ENCODE results near the gene SSNA1.

DNA sequence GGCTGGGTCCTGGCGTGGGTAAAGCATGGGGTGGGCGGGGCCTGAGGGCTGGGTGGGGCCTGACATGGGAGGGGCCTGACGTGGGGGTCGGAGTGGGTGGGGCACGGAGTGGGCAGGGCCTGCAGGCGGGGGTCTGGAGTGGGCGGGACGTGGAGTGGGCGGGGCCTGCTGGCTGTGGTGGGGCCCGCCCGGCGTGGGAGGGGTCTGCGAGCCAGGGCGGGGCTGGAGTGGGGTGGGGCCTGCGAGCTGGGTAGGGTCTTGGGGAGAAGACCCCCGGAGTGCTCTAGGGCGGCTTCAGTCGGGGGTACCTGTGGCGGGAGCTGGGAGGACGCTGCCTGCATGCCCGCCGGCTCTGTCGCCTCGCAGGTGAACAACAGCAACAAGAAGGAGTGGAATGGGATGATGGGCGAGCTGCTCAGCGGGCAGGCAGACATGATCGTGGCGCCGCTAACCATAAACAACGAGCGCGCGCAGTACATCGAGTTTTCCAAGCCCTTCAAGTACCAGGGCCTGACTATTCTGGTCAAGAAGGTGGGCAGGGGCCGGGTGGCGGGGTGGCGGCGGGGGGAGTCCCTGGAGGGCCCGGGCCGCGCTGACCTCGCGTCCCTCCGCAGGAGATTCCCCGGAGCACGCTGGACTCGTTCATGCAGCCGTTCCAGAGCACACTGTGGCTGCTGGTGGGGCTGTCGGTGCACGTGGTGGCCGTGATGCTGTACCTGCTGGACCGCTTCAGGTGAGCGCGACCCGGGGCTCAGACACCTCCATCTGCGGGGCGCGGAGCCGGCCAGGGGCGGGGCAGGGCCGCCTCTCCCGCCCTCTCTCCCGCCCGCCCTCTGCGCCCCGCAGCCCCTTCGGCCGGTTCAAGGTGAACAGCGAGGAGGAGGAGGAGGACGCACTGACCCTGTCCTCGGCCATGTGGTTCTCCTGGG lies 26.7 kb upstream of the SSNA1 start:
- no peak for TF ChIP-seq POLR2A (IDR thresholded peaks at IDR 0.05)
- TF ChIP-seq, protein P1, sequence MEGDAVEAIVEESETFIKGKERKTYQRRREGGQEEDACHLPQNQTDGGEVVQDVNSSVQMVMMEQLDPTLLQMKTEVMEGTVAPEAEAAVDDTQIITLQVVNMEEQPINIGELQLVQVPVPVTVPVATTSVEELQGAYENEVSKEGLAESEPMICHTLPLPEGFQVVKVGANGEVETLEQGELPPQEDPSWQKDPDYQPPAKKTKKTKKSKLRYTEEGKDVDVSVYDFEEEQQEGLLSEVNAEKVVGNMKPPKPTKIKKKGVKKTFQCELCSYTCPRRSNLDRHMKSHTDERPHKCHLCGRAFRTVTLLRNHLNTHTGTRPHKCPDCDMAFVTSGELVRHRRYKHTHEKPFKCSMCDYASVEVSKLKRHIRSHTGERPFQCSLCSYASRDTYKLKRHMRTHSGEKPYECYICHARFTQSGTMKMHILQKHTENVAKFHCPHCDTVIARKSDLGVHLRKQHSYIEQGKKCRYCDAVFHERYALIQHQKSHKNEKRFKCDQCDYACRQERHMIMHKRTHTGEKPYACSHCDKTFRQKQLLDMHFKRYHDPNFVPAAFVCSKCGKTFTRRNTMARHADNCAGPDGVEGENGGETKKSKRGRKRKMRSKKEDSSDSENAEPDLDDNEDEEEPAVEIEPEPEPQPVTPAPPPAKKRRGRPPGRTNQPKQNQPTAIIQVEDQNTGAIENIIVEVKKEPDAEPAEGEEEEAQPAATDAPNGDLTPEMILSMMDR (IDR thresholded peaks at IDR 0.05) = no peak
